H1 (cell line): ENCODE measurements around the gene FEV. TPM values are rescaled to one million over a fixed set of nuclear protein-coding genes. Genes with fewer than 3 reads are reported as not detected.

Source experiments
- CTCF ChIA-PET: fragments of 300-600 bp; sonication (Branson Sonifier 250); formaldehyde crosslinking; loops from one replicate; lab custom pipeline; 2021; ENCODE audit not compliant: partially characterized antibody; lab: Charles Lee
- POLR2A ChIA-PET: fragments of 300-600 bp; sonication (Branson Sonifier 250); formaldehyde crosslinking; loops from one replicate; lab custom pipeline; 2021; ENCODE audit warnings: inconsistent platforms; ENCODE audit not compliant: partially characterized antibody; lab: Charles Lee
- DNase-seq, 2 experiments: peaks; one replicate each; pipeline versions ENCODE4 v3.0.0 to v3.0.0-alpha.2; 2010 to 2022; ENCODE audit warnings: low spot score in 2 of 2, low read depth in 1 of 2, mixed read lengths in 1 of 2
- FAIRE-seq: peaks from 2 replicates; lab custom pipeline; 2011; peaks lifted over from hg19 to GRCh38; lab: Jason Lieb, UNC
- H2AFZ ChIP-seq: 2 replicates; pipeline ENCODE4 v1.8.1; 2012; ENCODE audit warnings: low read length, inconsistent platforms
- H2AK5ac ChIP-seq: 2 replicates; pipeline ENCODE4 v1.6.1; 2013; ENCODE audit warnings: low read depth, low read length
- H2BK120ac ChIP-seq: replicated peaks from 2 replicates; pipeline ENCODE3; 2013; ENCODE audit warnings: low read depth, low read length, inconsistent platforms
- H2BK12ac ChIP-seq: 2 replicates; pipeline ENCODE4 v1.6.1; 2013; ENCODE audit warnings: low read depth, low read length
- H2BK15ac ChIP-seq: 2 replicates; pipeline ENCODE4 v1.6.1; 2013; ENCODE audit warnings: low read length
- H2BK20ac ChIP-seq: 2 replicates; pipeline ENCODE4 v1.6.1; 2013; ENCODE audit warnings: low read length
- H2BK5ac ChIP-seq: 2 replicates; pipeline ENCODE4 v1.6.1; 2013; ENCODE audit warnings: low read depth, low read length
- H3K14ac ChIP-seq: 2 replicates; pipeline ENCODE4 v1.6.1; 2013; ENCODE audit warnings: inconsistent platforms; ENCODE audit not compliant: insufficient read length
- H3K18ac ChIP-seq: 2 replicates; pipeline ENCODE4 v1.6.1; 2013; ENCODE audit warnings: low read length; ENCODE audit errors: extremely low read depth
- H3K23ac ChIP-seq: 2 replicates; pipeline ENCODE4 v1.6.1; 2013; ENCODE audit warnings: inconsistent platforms; ENCODE audit not compliant: insufficient read length
- H3K23me2 ChIP-seq: 2 replicates; pipeline ENCODE4 v1.6.1; 2013; ENCODE audit warnings: low read depth, low read length
- H3K27ac ChIP-seq: 2 replicates; pipeline ENCODE4 v1.6.1; 2011; ENCODE audit warnings: low read depth, low read length, inconsistent platforms
- H3K27me3 ChIP-seq, 4 experiments: replicated peaks in 1 of 4; 1 replicate in 1 of 4; 2 replicates in 3 of 4; pipeline versions ENCODE4 v1.6.1 to v1.8.1; 2011 to 2013; ENCODE audit warnings: low read length in 3 of 4, mild to moderate bottlenecking in 3 of 4, inconsistent platforms in 2 of 4, mixed read lengths in 2 of 4, moderate library complexity in 1 of 4; ENCODE audit not compliant: control insufficient read depth in 3 of 4, insufficient read depth in 3 of 4; ENCODE audit errors: extremely low read depth in 1 of 4
- H3K36me3 ChIP-seq, 4 experiments: 2 replicates each; pipeline versions ENCODE4 v1.6.1 to v1.8.1; 2011 to 2013; ENCODE audit warnings: mild to moderate bottlenecking in 4 of 4, low read length in 3 of 4, moderate library complexity in 2 of 4, control low read depth in 1 of 4, inconsistent platforms in 1 of 4; ENCODE audit not compliant: insufficient read depth in 4 of 4, control insufficient read depth in 2 of 4
- H3K4ac ChIP-seq: replicated peaks from 2 replicates; pipeline ENCODE3; 2013; ENCODE audit warnings: low read length, low read depth, mixed read lengths, inconsistent platforms; ENCODE audit not compliant: insufficient read length
- H3K4me1 ChIP-seq, 4 experiments: replicated peaks in 1 of 4; 1 replicate in 1 of 4; 2 replicates in 3 of 4; pipeline versions ENCODE4 v1.6.1 to v1.8.1; 2011 to 2013; ENCODE audit warnings: low read length in 3 of 4, inconsistent platforms in 2 of 4, mixed read lengths in 1 of 4; ENCODE audit not compliant: insufficient read depth in 4 of 4, control insufficient read depth in 3 of 4
- H3K4me2 ChIP-seq, 2 experiments: 2 replicates each; pipeline versions ENCODE4 v1.6.1 to v1.8.1; 2011 to 2013; ENCODE audit warnings: low read depth in 2 of 2, low read length in 2 of 2, control low read depth in 1 of 2, inconsistent platforms in 1 of 2, mild to moderate bottlenecking in 1 of 2; ENCODE audit not compliant: insufficient read depth in 1 of 2
- H3K4me3 ChIP-seq, 4 experiments: fragments of 200-600, 300-600 bp in 1 of 4; sonication (generic), shearing (Covaris generic), sonication (Bioruptor Twin) in 1 of 4; 2 replicates each; pipeline versions ENCODE4 v1.5.1 to v1.8.1; 2011 to 2016; ENCODE audit warnings: low read length in 4 of 4, low read depth in 3 of 4, control low read depth in 2 of 4, inconsistent platforms in 2 of 4, mild to moderate bottlenecking in 2 of 4, mixed read lengths in 1 of 4, moderate library complexity in 1 of 4; ENCODE audit not compliant: insufficient read depth in 2 of 4; ENCODE audit errors: extremely low read depth in 1 of 4
- H3K56ac ChIP-seq: replicated peaks from 2 replicates; pipeline ENCODE3; 2013; ENCODE audit warnings: low read depth, mild to moderate bottlenecking, mixed read lengths, low read length, inconsistent platforms; ENCODE audit not compliant: insufficient read length
- H3K79me1 ChIP-seq: 2 replicates; pipeline ENCODE4 v1.6.1; 2013; ENCODE audit warnings: low read depth, low read length, control low read depth
- H3K79me2 ChIP-seq, 2 experiments: 2 replicates each; pipeline versions ENCODE4 v1.6.1 to v1.8.1; 2012 to 2013; ENCODE audit warnings: low read length in 2 of 2, mild to moderate bottlenecking in 2 of 2, inconsistent platforms in 1 of 2; ENCODE audit not compliant: insufficient read depth in 2 of 2, control insufficient read depth in 1 of 2
- H3K9ac ChIP-seq, 4 experiments: replicated peaks in 1 of 4; 1 replicate in 1 of 4; 2 replicates in 3 of 4; pipeline versions ENCODE4 v1.6.1 to v1.8.1; 2011 to 2013; ENCODE audit warnings: low read depth in 3 of 4, low read length in 3 of 4, control low read depth in 2 of 4, mild to moderate bottlenecking in 2 of 4, moderate library complexity in 2 of 4, inconsistent platforms in 1 of 4; ENCODE audit errors: extremely low read depth in 1 of 4
- H3K9me3 ChIP-seq, 2 experiments: 2 replicates each; pipeline versions ENCODE4 v1.6.1 to v1.8.1; 2012 to 2013; ENCODE audit warnings: mild to moderate bottlenecking in 2 of 2, moderate library complexity in 2 of 2, control low read depth in 1 of 2, inconsistent platforms in 1 of 2, low read depth in 1 of 2, low read length in 1 of 2, mixed read lengths in 1 of 2; ENCODE audit not compliant: insufficient read depth in 2 of 2
- H4K20me1 ChIP-seq, 2 experiments: replicated peaks in 1 of 2; 2 replicates each; pipeline versions ENCODE3 to v1.8.1; 2011 to 2013; ENCODE audit warnings: inconsistent platforms in 2 of 2, low read length in 2 of 2, mild to moderate bottlenecking in 1 of 2; ENCODE audit not compliant: insufficient read depth in 2 of 2, control insufficient read depth in 1 of 2
- H4K5ac ChIP-seq: 2 replicates; pipeline ENCODE4 v1.6.1; 2013; ENCODE audit warnings: low read length, low read depth, mixed read lengths, inconsistent platforms; ENCODE audit not compliant: insufficient read length
- H4K8ac ChIP-seq: 2 replicates; pipeline ENCODE4 v1.8.0; 2013; ENCODE audit warnings: mild to moderate bottlenecking, moderate library complexity, low read length, inconsistent platforms; ENCODE audit not compliant: insufficient read depth; ENCODE audit errors: extremely low read depth
- H4K91ac ChIP-seq: replicated peaks from 2 replicates; pipeline ENCODE3; 2013; ENCODE audit warnings: low read length, mixed read lengths, inconsistent platforms; ENCODE audit not compliant: insufficient read length
- CBX8 ChIP-seq: fragments of 300-800, 300-1000 bp; sonication (generic); IDR thresholded peaks from 2 replicates; pipeline ENCODE4 v1.7.1; 2016; ENCODE audit warnings: low read depth, low read length, borderline replicate concordance
- EZH2 ChIP-seq: fragments of 200-600 bp; sonication (generic); IDR thresholded peaks from 2 replicates; pipeline ENCODE4 v1.7.1; 2012; ENCODE audit warnings: low read depth, mild to moderate bottlenecking, moderate library complexity, low read length, inconsistent platforms; ENCODE audit not compliant: severe bottlenecking
- JUN ChIP-seq: IDR thresholded peaks from 2 replicates; pipeline ENCODE4 v1.6.1; 2011; ENCODE audit warnings: low read depth, mild to moderate bottlenecking, improper control_type of control experiment, low read length
- MAFK ChIP-seq: IDR thresholded peaks from 2 replicates; pipeline ENCODE4 v1.6.1; 2012; ENCODE audit warnings: low read depth, mild to moderate bottlenecking, improper control_type of control experiment, low read length
- SAP30 ChIP-seq: fragments of 300-600 bp; sonication (generic); IDR thresholded peaks from 2 replicates; pipeline ENCODE4 v1.7.1; 2012; ENCODE audit warnings: low read length, moderate library complexity, mild to moderate bottlenecking, inconsistent platforms; ENCODE audit not compliant: insufficient read depth, insufficient replicate concordance
- SUZ12 ChIP-seq: fragments of 200-600 bp; sonication (generic); IDR thresholded peaks from 2 replicates; pipeline ENCODE4 v1.6.1; 2012; ENCODE audit warnings: mild to moderate bottlenecking, inconsistent platforms, low read length, moderate library complexity, mixed read lengths
- TEAD4 ChIP-seq: IDR thresholded peaks from 2 replicates; pipeline ENCODE4 v1.6.1; 2012; ENCODE audit warnings: low read depth, low read length, inconsistent platforms, mixed read lengths
- WGBS, 2 experiments: shearing (Covaris generic) in 1 of 2; methylation state at CpG; one replicate each; pipeline versions ENCODE4 v1.1.6 to v1.1.7; 2013 to 2015; ENCODE audit warnings: low lambda C conversion rate in 2 of 2, mixed read lengths in 2 of 2, inconsistent platforms in 1 of 2, low coverage in 1 of 2, missing lambda C conversion rate in 1 of 2; ENCODE audit not compliant: insufficient replicate concordance in 2 of 2, insufficient coverage in 1 of 2, insufficient read length in 1 of 2; ENCODE audit errors: extremely low coverage in 1 of 2, missing lambda C conversion rate in 1 of 2; 5-methylcytosine and 5-hydroxymethylcytosine counted together
- polyA plus RNA-seq, 7 experiments: library from polyadenylated mRNA; depleted of rRNA in 3 of 7; stranded (reverse) in 5 of 7; unstranded in 2 of 7; fragments of >200 nt in 5 of 7; fragments of 200-250 nt in 2 of 7; gene quantifications; 1 replicate in 5 of 7; 2 replicates in 1 of 7; 4 replicates in 1 of 7; pipeline versions ENCODE4 v1.2.1 to v1.2.3, GENCODE V29; 2011 to 2013; ENCODE audit warnings: missing spikeins in 2 of 7, mixed read lengths in 2 of 7
- total RNA-seq: library from RNA; stranded (reverse); fragmentation: NEBNext Ultra II Directional; extraction: Animal tissue kit (Norgen Biotek cat#: 25700); gene quantifications from 2 replicates; pipeline ENCODE4 v1.2.1, GENCODE V29; 2021
- TF ChIP-seq, protein P1 (sequence below): IDR thresholded peaks from 2 replicates; pipeline ENCODE4 v1.6.1; 2011; ENCODE audit warnings: low read length, improper control_type of control experiment
- TF ChIP-seq, protein P2 (sequence below): IDR thresholded peaks from 2 replicates; pipeline ENCODE4 v1.6.1; 2011; ENCODE audit warnings: low read depth, mild to moderate bottlenecking, low read length; ENCODE audit not compliant: insufficient read depth

Gene FEV
- total and polyA plus RNA-seq, 2 of the 8 experiments (the other 6 are each of a cell fraction or from before 2014, with no cell fraction given), result not detected

DNA sequence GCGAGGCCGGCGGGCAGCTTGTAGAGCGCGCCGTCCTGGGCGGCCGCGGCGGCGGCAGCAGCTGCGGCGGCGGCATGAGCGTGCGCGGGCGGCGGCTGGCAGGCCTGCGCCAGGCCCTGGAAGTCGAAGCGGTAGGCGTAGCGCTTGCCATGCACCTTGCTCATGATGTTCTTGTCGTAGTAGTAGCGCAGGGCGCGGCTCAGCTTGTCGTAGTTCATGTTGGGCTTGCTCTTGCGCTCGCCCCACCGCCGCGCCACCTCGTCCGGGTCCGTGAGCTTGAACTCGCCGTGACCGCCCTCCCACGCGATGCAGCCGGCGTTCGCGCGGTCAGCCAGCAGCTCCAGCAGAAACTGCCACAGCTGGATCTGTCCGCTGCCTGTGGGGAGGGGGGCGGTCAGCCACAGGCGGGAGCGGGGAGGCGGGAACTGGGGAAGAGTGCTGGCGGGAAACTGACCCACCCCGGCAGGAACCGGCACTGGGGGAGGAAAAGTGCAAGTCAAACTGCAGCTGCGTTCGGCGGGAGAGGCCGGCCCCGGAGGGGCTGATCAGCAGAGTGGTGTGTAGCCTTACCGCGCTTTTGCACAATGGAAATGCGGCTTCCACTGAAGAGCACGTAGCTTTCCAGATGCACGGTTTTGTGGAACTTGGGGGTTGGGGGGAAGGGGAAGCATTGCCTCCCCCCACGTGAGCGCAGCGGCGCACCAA, 3.0 kb downstream of the FEV start:
- peak in 1 of 2 experiments; percentile 70 for DNase-seq
- ChIA-PET POLR2A (interaction anchor here (0.8 to 3.1 kb wide), 6 partner anchors 9 to 157 kb away, joined by 3 to 9 read pairs (median 6); partner anchors contain the start of genes CDK5R2 and CRYBA2), CTCF (interaction anchor here (0.5 to 13.0 kb wide), 29 partner anchors 14 to 1555 kb away, joined by 3 to 284 read pairs (median 8); partner anchors contain the start of genes CRYBA2 and WNT10A)
- peak overlapping the region; percentile 69; the same call in 1 of the 2 replicates for H4K8ac ChIP-seq
- no peak for FAIRE-seq
- peaks cover 0 to 25% (median 19%) of the 10 kb centered on the region in 4 experiments; a peak in 6 of 7 replicates for H3K4me1 ChIP-seq
- no peaks in the 10 kb centered on the region for H3K9me3 ChIP-seq
- no peak overlapping the region for H4K5ac ChIP-seq
- H3K18ac ChIP-seq, result peak overlapping the region; percentile 60
- peaks cover 71 to 94% (median 89%) of the 10 kb centered on the region in 4 experiments for H3K27me3 ChIP-seq
- peaks cover 6% of the 10 kb centered on the region; the same call in 1 of the 2 replicates for H3K23me2 ChIP-seq
- peak overlapping the region; percentile 97; the same call in 1 of the 2 replicates for H2BK15ac ChIP-seq
- peak overlapping the region; percentile 99 for H2BK12ac ChIP-seq
- no peak overlapping the region for H3K14ac ChIP-seq
- H3K9ac ChIP-seq, result no peak overlapping the region
- H4K91ac ChIP-seq, result no peak overlapping the region
- no peak overlapping the region for H2BK5ac ChIP-seq
- H4K20me1 ChIP-seq, result peaks cover 15 to 32% of the 10 kb centered on the region in 2 experiments
- WGBS, 2 experiments, result 1% methylated on average over 42 of the region's 69 CpGs; no CpG with 5 or more reads in 1 of the 2 experiments
- H2BK20ac ChIP-seq, result 0 out of 2 replicates have a peak overlapping the region, but pooled peaks have one; percentile 86
- no peak overlapping the region for H2AFZ ChIP-seq
- H3K4me2 ChIP-seq, result peak overlapping the region; percentile 11 to 48
- H3K23ac ChIP-seq, result no peak overlapping the region
- H3K4me3 ChIP-seq, result peak overlapping the region in 3 of 4 experiments; percentile 3 to 49 (median 7); a peak in 6 of 8 replicates
- no peak overlapping the region for H3K56ac ChIP-seq
- no peak overlapping the region for H3K4ac ChIP-seq
- H3K79me1 ChIP-seq, result no peaks in the 10 kb centered on the region
- H2BK120ac ChIP-seq, result no peak overlapping the region
- H3K36me3 ChIP-seq, result peaks cover 0 to 7% (median 0%) of the 10 kb centered on the region in 4 experiments; a peak in 1 of 8 replicates
- H3K79me2 ChIP-seq, result no peaks in the 10 kb centered on the region
- no peak overlapping the region for H3K27ac ChIP-seq
- H2AK5ac ChIP-seq, result no peak overlapping the region
- TF ChIP-seq JUN (no peak), SUZ12 (peak; percentile 88), SAP30 (no peak), CBX8 (0 out of 2 replicates have a peak, but pooled peaks have one; percentile 97), EZH2 (peak; percentile 96), MAFK (no peak), TEAD4 (no peak)
- TF ChIP-seq, protein P1, sequence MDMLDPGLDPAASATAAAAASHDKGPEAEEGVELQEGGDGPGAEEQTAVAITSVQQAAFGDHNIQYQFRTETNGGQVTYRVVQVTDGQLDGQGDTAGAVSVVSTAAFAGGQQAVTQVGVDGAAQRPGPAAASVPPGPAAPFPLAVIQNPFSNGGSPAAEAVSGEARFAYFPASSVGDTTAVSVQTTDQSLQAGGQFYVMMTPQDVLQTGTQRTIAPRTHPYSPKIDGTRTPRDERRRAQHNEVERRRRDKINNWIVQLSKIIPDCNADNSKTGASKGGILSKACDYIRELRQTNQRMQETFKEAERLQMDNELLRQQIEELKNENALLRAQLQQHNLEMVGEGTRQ, result no peak
- TF ChIP-seq, protein P2, sequence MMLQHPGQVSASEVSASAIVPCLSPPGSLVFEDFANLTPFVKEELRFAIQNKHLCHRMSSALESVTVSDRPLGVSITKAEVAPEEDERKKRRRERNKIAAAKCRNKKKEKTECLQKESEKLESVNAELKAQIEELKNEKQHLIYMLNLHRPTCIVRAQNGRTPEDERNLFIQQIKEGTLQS, result no peak
